Measurements from ENCODE around the gene EPHA2.
A peak's percentile ranks its signal among the peaks of the same experiment; 100 is the strongest.

EPHA2 gene

DNA sequence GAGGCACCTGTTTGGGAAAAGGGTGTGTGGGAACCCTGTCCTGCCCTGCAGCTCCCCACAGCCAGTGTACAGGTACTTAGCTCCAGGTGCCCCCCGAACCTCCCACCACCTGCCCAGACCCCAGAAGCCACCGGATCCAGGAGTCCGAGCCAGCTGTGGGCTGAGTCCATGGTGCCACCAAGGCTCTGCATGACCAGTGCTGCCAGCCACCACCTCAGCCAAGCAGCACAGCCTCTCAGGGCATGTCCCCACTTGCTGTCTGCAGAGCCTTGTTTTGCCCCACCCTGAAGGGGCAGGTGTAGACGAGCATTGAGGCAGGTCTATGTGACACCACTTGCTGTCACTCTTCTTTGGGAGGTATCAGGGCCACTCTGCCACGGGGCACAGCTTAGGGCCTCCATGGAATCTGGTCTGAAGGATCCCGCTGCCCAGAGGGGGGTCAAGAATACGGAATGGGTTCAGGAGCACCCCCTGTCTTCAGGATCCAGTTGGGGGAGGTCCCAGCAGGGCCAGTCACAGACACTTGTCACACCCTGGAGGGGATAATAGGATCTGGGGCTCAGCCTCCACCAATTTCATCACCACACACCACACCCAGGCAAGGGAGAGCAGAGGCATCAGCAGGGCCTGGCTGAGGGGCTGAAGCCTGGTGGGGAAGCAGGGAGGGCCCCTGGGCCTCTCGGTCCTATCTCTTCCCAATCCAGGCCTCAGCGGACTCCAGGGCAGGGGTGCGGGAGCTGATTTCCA lies 28.9 kb upstream of the EPHA2 start:
- TF ChIP-seq OSR1 (CRISPR knock-in tag; IDR thresholded peaks at IDR 0.05): no peak
- ATAC-seq: no peak

DNA sequence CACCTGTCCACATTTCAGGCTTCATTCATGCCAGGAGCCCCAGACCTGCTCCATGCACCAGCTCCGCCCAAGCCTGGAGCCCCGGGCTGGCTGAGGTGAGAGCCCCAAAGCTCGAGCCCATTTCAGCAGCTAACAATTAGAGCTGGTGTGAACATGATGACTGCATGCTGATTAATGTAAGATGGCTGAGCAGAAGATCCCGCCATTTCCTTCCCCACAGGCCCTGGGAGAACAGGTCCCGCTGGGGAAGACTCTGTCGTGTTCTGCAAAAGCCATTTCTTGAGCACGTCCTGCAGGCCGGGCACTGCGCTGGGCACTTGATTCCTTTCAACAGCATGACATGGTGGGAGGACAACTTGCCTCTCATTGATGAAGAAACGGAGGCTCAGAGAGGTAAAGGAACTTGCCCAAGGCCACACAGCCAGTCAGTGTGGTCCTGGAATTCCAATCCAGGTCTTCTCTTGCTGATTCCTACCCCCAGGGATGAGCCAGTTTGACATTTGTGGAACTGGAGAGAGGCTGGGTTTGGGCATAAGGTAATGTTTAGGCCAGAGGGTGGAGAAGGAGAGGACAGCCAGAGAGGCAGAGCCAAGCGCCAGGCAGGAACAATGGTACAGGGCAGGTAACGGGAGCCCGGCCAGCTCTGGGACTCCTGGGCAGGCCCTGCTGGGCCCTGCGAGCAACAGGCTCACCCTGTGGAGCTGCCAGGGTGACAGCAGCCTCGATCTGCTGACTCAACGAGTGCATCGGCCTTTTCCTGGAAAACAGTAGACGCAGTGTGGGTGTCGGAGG lies 28.1 kb upstream of the EPHA2 start:
- no peak for ATAC-seq
- TF ChIP-seq, protein P1, sequence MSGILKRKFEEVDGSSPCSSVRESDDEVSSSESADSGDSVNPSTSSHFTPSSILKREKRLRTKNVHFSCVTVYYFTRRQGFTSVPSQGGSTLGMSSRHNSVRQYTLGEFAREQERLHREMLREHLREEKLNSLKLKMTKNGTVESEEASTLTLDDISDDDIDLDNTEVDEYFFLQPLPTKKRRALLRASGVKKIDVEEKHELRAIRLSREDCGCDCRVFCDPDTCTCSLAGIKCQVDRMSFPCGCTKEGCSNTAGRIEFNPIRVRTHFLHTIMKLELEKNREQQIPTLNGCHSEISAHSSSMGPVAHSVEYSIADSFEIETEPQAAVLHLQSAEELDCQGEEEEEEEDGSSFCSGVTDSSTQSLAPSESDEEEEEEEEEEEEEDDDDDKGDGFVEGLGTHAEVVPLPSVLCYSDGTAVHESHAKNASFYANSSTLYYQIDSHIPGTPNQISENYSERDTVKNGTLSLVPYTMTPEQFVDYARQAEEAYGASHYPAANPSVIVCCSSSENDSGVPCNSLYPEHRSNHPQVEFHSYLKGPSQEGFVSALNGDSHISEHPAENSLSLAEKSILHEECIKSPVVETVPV (CRISPR knock-in tag; IDR thresholded peaks at IDR 0.05): no peak
- TF ChIP-seq ZNF8 (CRISPR knock-in tag; IDR thresholded peaks at IDR 0.05) (no peak), RARB (CRISPR knock-in tag; IDR thresholded peaks at IDR 0.05) (no peak)

DNA sequence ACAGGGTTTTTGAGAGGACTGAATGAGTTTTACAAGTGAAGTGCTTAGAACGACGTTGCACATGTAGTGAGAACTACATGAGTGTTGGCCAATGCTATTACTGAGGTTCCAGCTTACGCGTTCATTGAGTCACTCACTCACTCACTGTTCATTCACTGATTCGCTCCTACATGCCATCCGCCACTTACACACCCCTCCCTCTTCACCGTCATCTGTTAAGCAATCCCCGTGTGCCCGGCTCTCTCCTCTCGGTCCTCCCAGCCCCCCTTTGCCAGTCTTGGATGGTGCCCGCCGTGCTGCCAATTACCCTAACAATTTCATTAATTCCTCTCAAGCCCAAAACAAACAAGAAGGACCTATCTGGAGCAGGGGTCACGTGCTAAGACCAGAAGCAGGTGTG lies 27.3 kb upstream of the EPHA2 start:
- no peak for ATAC-seq
- TF ChIP-seq ZNF70 (CRISPR knock-in tag; IDR thresholded peaks at IDR 0.05) (no peak), TCF4 (CRISPR knock-in tag; IDR thresholded peaks at IDR 0.05; ENCODE audit: borderline replicate concordance) (no peak), GLIS3 (CRISPR knock-in tag; IDR thresholded peaks at IDR 0.05) (no peak), ZNF8 (CRISPR knock-in tag; IDR thresholded peaks at IDR 0.05) (no peak), ZC3H10 (CRISPR knock-in tag; IDR thresholded peaks at IDR 0.05) (no peak), ZNF565 (CRISPR knock-in tag; conservative IDR thresholded peaks at IDR 0.05; ENCODE audit: low read depth) (no peak), RARB (CRISPR knock-in tag; IDR thresholded peaks at IDR 0.05) (no peak), ESRRG (CRISPR knock-in tag; IDR thresholded peaks at IDR 0.05) (no peak), CSDC2 (CRISPR knock-in tag; IDR thresholded peaks at IDR 0.05) (no peak), ISL1 (CRISPR knock-in tag; IDR thresholded peaks at IDR 0.05) (no peak), OSR1 (CRISPR knock-in tag; IDR thresholded peaks at IDR 0.05) (no peak), TOX (CRISPR knock-in tag; IDR thresholded peaks at IDR 0.05; ENCODE audit: borderline replicate concordance) (no peak)
- TF ChIP-seq, protein P2, sequence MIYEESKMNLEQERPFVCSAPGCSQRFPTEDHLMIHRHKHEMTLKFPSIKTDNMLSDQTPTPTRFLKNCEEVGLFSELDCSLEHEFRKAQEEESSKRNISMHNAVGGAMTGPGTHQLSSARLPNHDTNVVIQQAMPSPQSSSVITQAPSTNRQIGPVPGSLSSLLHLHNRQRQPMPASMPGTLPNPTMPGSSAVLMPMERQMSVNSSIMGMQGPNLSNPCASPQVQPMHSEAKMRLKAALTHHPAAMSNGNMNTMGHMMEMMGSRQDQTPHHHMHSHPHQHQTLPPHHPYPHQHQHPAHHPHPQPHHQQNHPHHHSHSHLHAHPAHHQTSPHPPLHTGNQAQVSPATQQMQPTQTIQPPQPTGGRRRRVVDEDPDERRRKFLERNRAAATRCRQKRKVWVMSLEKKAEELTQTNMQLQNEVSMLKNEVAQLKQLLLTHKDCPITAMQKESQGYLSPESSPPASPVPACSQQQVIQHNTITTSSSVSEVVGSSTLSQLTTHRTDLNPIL (CRISPR knock-in tag; IDR thresholded peaks at IDR 0.05; ENCODE audit: low read depth): no peak
- TF ChIP-seq, protein P1 (CRISPR knock-in tag; IDR thresholded peaks at IDR 0.05): no peak

DNA sequence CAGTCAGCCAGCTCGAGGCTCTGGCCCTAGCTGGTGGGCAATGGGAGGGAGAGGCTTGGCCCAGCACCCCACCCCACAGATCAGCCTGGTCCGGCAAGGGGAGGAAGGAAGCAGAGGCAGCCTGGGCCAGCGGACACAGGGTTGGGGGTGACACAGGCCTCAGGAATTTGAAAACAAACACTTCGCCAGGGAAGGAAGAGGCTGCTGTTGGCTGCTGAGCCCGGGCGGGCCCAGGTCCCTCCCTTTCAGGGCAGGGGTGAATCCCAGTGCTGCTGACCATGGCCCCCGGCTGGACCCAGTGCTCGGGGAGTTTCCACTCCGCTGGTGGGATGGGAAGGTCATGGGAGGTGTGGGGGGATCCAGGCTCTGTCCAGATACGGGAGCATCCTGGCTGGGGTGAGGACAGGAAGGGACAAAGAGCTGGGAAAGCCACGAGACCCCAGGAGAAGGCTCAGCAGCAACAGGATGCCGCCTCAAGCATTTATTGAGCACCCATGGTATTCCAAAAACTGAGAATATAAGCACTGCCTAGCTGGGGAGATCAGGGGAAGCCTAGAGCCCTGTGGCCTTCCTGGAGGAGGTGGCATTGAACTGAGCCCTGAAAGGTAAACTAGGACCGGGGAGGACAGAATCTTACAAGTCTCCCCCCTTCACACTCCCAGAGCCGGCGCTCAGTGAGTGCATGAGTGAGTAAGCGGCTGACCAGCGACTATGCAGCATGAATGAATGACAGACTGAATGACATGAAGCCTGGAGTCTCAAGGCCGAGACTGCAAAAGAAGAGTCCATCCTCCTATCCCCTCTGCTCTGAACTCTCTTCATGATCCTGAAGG lies 26.2 kb upstream of the EPHA2 start:
- ATAC-seq: peak; percentile 99
- TF ChIP-seq, protein P1 (CRISPR knock-in tag; IDR thresholded peaks at IDR 0.05): no peak
- TF ChIP-seq ZNF70 (CRISPR knock-in tag; IDR thresholded peaks at IDR 0.05) (no peak), ZNF8 (CRISPR knock-in tag; IDR thresholded peaks at IDR 0.05) (no peak), GLIS3 (CRISPR knock-in tag; IDR thresholded peaks at IDR 0.05) (no peak), TOX (CRISPR knock-in tag; IDR thresholded peaks at IDR 0.05; ENCODE audit: borderline replicate concordance) (no peak), ESRRG (CRISPR knock-in tag; IDR thresholded peaks at IDR 0.05) (no peak), TCF4 (CRISPR knock-in tag; IDR thresholded peaks at IDR 0.05; ENCODE audit: borderline replicate concordance) (no peak), OSR1 (CRISPR knock-in tag; IDR thresholded peaks at IDR 0.05) (no peak), PPARA (CRISPR knock-in tag; IDR thresholded peaks at IDR 0.05; ENCODE audit: borderline replicate concordance) (no peak), ZFP3 (CRISPR knock-in tag; IDR thresholded peaks at IDR 0.05) (peak; percentile 62; the same call in 1 of the 2 replicates), ZFP30 (CRISPR knock-in tag; IDR thresholded peaks at IDR 0.05) (no peak), ZC3H10 (CRISPR knock-in tag; IDR thresholded peaks at IDR 0.05) (no peak)
- TF ChIP-seq, protein P3, sequence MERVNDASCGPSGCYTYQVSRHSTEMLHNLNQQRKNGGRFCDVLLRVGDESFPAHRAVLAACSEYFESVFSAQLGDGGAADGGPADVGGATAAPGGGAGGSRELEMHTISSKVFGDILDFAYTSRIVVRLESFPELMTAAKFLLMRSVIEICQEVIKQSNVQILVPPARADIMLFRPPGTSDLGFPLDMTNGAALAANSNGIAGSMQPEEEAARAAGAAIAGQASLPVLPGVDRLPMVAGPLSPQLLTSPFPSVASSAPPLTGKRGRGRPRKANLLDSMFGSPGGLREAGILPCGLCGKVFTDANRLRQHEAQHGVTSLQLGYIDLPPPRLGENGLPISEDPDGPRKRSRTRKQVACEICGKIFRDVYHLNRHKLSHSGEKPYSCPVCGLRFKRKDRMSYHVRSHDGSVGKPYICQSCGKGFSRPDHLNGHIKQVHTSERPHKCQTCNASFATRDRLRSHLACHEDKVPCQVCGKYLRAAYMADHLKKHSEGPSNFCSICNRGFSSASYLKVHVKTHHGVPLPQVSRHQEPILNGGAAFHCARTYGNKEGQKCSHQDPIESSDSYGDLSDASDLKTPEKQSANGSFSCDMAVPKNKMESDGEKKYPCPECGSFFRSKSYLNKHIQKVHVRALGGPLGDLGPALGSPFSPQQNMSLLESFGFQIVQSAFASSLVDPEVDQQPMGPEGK (CRISPR knock-in tag; IDR thresholded peaks at IDR 0.05; ENCODE audit: borderline replicate concordance): peak; percentile 46; the same call in 1 of the 2 replicates
- TF ChIP-seq, protein P4, sequence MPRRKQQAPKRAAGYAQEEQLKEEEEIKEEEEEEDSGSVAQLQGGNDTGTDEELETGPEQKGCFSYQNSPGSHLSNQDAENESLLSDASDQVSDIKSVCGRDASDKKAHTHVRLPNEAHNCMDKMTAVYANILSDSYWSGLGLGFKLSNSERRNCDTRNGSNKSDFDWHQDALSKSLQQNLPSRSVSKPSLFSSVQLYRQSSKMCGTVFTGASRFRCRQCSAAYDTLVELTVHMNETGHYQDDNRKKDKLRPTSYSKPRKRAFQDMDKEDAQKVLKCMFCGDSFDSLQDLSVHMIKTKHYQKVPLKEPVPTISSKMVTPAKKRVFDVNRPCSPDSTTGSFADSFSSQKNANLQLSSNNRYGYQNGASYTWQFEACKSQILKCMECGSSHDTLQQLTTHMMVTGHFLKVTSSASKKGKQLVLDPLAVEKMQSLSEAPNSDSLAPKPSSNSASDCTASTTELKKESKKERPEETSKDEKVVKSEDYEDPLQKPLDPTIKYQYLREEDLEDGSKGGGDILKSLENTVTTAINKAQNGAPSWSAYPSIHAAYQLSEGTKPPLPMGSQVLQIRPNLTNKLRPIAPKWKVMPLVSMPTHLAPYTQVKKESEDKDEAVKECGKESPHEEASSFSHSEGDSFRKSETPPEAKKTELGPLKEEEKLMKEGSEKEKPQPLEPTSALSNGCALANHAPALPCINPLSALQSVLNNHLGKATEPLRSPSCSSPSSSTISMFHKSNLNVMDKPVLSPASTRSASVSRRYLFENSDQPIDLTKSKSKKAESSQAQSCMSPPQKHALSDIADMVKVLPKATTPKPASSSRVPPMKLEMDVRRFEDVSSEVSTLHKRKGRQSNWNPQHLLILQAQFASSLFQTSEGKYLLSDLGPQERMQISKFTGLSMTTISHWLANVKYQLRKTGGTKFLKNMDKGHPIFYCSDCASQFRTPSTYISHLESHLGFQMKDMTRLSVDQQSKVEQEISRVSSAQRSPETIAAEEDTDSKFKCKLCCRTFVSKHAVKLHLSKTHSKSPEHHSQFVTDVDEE (CRISPR knock-in tag; IDR thresholded peaks at IDR 0.05): no peak

Data from SK-N-SH treated with all-trans-retinoic acid at 6 μM for 48 hours (cell line).